Endothelial cell of umbilical vein (primary cell): ENCODE data around the gene FOXL2.

Source experiments
- CTCF ChIP-seq, 2 donors: IDR thresholded peaks; 1 replicate in 1 of 2; 2 replicates in 1 of 2; pipeline ENCODE4 v1.5.1; 2011; ENCODE audit warnings: low read length in 2 of 2, mild to moderate bottlenecking in 2 of 2, moderate library complexity in 2 of 2, control low read depth in 1 of 2, inconsistent platforms in 1 of 2, low read depth in 1 of 2; ENCODE audit not compliant: insufficient read depth in 1 of 2; ENCODE audit errors: extremely low read depth in 1 of 2
- POLR2AphosphoS5 ChIP-seq: IDR thresholded peaks from 2 replicates; pipeline ENCODE4 v1.6.1; 2012; ENCODE audit warnings: low read depth, mild to moderate bottlenecking, control low read depth, low read length, moderate library complexity; ENCODE audit not compliant: insufficient read depth

DNA sequence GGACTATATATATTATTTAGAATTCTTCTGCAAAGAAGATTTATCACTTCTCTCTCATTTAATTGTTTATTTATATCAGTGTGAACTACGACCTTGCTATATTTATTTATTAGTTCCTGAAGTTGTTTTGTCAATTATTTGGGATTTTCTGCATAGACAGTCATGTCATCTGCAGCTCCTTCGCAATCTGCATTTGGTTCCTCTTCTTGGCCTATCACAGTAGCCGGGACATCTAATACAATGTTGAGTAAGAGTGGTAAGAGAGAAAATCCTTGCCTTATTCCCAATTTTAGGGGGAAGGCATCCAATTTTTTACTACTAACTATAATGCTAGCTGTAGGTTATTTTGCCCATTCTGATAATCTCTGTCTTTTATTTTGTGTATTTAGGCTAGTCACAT lies 39.4 kb downstream of the FOXL2 start:
- no peak for TF ChIP-seq POLR2AphosphoS5
- TF ChIP-seq CTCF (IDR thresholded peaks at IDR 0.05; ENCODE audit: extremely low read depth in 1 of 2, insufficient read depth in 1 of 2, low read depth in 1 of 2, low read length in 2 of 2), result no peak
